GM12891 (cell line): ENCODE results near the gene TTLL5.

Source experiments
- POLR2A ChIP-seq: IDR thresholded peaks from 2 replicates; pipeline ENCODE4 v1.6.1; 2011; ENCODE audit warnings: low read depth, low read length, control low read depth
- POU2F2 ChIP-seq: IDR thresholded peaks from 2 replicates; pipeline ENCODE4 v1.6.1; 2011; ENCODE audit warnings: low read depth, mild to moderate bottlenecking, control low read depth, low read length, moderate library complexity

DNA sequence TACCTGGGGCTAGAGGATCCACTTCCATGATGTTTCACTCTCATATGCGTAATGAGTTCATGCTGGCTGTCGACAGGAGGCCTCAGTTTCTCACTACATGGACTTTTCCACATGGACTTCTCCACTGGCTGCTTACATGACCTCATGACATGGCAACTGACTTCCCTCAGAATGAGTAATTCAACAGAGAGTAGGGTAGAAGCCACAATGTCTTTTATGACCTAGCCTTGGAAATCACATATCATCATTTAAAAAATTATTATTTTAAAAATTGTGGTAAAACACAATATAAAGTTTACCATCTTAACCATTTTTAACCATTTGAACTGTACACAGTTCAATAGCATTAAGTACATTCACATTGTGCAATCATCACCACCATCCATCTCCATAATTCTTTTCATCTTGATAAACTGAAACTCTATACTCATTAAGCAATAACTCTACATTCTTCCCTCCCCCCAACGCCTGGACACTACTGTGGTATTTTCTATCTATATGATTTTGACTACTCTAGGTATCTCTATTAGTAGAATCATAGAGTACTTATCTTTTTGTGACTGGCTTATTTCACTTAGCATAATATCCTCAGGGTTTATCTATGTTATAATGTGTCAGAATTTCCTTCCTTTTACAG, 176.2 kb downstream of the TTLL5 start:
- no peak for TF ChIP-seq POLR2A
- no peak for TF ChIP-seq POU2F2
